Common myeloid progenitor, CD34-positive (primary cell): ENCODE results near the gene FLNA.

ENCODE experiments used
- CTCF ChIA-PET: fragments of 350-600 bp; sonication (Branson Sonifier 250); formaldehyde crosslinking; loops from one replicate; lab custom pipeline; 2021; ENCODE audit warnings: antibody characterized with exemption; lab: Charles Lee
- POLR2A ChIA-PET: fragments of 350-600 bp; sonication (Branson Sonifier 250); formaldehyde crosslinking; loops from one replicate; lab custom pipeline; 2021; ENCODE audit warnings: antibody characterized with exemption; lab: Charles Lee
- DNase-seq, 3 donors: peaks; one replicate each; pipeline versions ENCODE4 v3.0.0 to v3.0.0-alpha.2; 2013
- H3K27ac ChIP-seq, 2 experiments: 1 replicate in 1 of 2; 2 replicates in 1 of 2; pipeline ENCODE4 v1.7.0; 2013; ENCODE audit warnings: inconsistent platforms in 2 of 2, low read length in 2 of 2, mild to moderate bottlenecking in 2 of 2, low read depth in 1 of 2, moderate library complexity in 1 of 2; ENCODE audit not compliant: severe bottlenecking in 2 of 2, insufficient read depth in 1 of 2, poor library complexity in 1 of 2
- H3K27me3 ChIP-seq, 5 experiments: replicated peaks in 2 of 5; 1 replicate in 3 of 5; 2 replicates in 2 of 5; pipeline versions ENCODE4 v1.6.1 to v1.7.0; 2013; ENCODE audit warnings: low read length in 4 of 5, mild to moderate bottlenecking in 2 of 5, moderate library complexity in 2 of 5, inconsistent platforms in 1 of 5; ENCODE audit not compliant: insufficient read depth in 5 of 5, control insufficient read depth in 4 of 5
- H3K36me3 ChIP-seq, 4 experiments: 1 replicate in 2 of 4; 2 replicates in 2 of 4; pipeline versions ENCODE4 v1.6.1 to v1.7.0; 2013; ENCODE audit warnings: low read length in 3 of 4, control low read depth in 1 of 4, mild to moderate bottlenecking in 1 of 4; ENCODE audit not compliant: control insufficient read depth in 4 of 4, insufficient read depth in 4 of 4
- H3K4me1 ChIP-seq, 4 experiments: 1 replicate in 3 of 4; 2 replicates in 1 of 4; pipeline versions ENCODE4 v1.6.1 to v1.7.1; 2013; ENCODE audit warnings: low read length in 3 of 4, mild to moderate bottlenecking in 3 of 4, control low read depth in 1 of 4, inconsistent platforms in 1 of 4, moderate library complexity in 1 of 4; ENCODE audit not compliant: control insufficient read depth in 4 of 4, insufficient read depth in 4 of 4; ENCODE audit errors: control extremely low read depth in 1 of 4
- H3K4me3 ChIP-seq, 7 experiments: 1 replicate in 4 of 7; 2 replicates in 3 of 7; pipeline versions ENCODE4 v1.5.1 to v1.7.0; 2013; ENCODE audit warnings: mild to moderate bottlenecking in 7 of 7, low read length in 6 of 7, moderate library complexity in 6 of 7, inconsistent platforms in 2 of 7, low read depth in 2 of 7, control low read depth in 1 of 7; ENCODE audit not compliant: insufficient read depth in 4 of 7, control insufficient read depth in 1 of 7; ENCODE audit errors: extremely low read depth in 1 of 7
- H3K9me3 ChIP-seq, 5 experiments: 1 replicate in 4 of 5; 2 replicates in 1 of 5; pipeline versions ENCODE4 v1.6.1 to v1.7.1; 2013; ENCODE audit warnings: low read length in 4 of 5, mild to moderate bottlenecking in 2 of 5, inconsistent platforms in 1 of 5, low read depth in 1 of 5, moderate library complexity in 1 of 5; ENCODE audit not compliant: control insufficient read depth in 4 of 5, insufficient read depth in 2 of 5; ENCODE audit errors: control extremely low read depth in 1 of 5
- WGBS: methylation state at CpG from one replicate; pipeline ENCODE4 v1.1.5; 2013; ENCODE audit not compliant: insufficient coverage; 5-methylcytosine and 5-hydroxymethylcytosine counted together

FLNA gene

GRCh38 chrX:154317391-154317995 is 56.9 kb downstream of the FLNA start:
- no peaks in the 10 kb centered on the region for H3K27me3 ChIP-seq
- no peaks in the 10 kb centered on the region for H3K9me3 ChIP-seq
- H3K4me3 ChIP-seq, result no peak overlapping the region
- H3K4me1 ChIP-seq, result no peaks in the 10 kb centered on the region
- H3K36me3 ChIP-seq, result no peaks in the 10 kb centered on the region
- DNase-seq, result peak in 2 of 3 donors; percentile 17 to 36
- no peak overlapping the region for H3K27ac ChIP-seq
- ChIA-PET POLR2A (no interaction called here), CTCF (interaction anchor here (0.8 to 1.2 kb wide), 2 partner anchors 9 to 12 kb away, joined by 3 to 6 read pairs; no protein-coding TSS in a partner anchor)
- 38% methylated on average over 5 of the region's 7 CpGs for WGBS

- Histone ChIP-seq H3K4me1 (no peaks in the 10 kb centered on the region), H3K27me3 (peaks cover 0 to 2% (median 0%) of the 10 kb centered on the region in 5 experiments), H3K27ac (no peak overlapping the region), H3K4me3 (no peak overlapping the region), H3K36me3 (no peaks in the 10 kb centered on the region), H3K9me3 (no peaks in the 10 kb centered on the region)
- CTCF ChIA-PET, result interaction anchor here (1.2 kb wide), 1 partner anchor 180 kb away, joined by 3 read pairs; no protein-coding TSS in a partner anchor
- POLR2A ChIA-PET, result no interaction called here
- no peak for DNase-seq
- WGBS, result 91% methylated on average over 3 of the region's 3 CpGs
Measured at GRCh38 chrX:154315416-154315815, 59.0 kb downstream of the FLNA start.

- ChIA-PET POLR2A (no interaction called here), CTCF (interaction anchor here (1.2 kb wide), 1 partner anchor 176 kb away, joined by 3 read pairs; no protein-coding TSS in a partner anchor)
- Histone ChIP-seq H3K27ac (no peak overlapping the region), H3K27me3 (peaks cover 0 to 2% (median 0%) of the 10 kb centered on the region in 5 experiments), H3K4me1 (peaks cover 0 to 4% (median 0%) of the 10 kb centered on the region in 4 experiments), H3K36me3 (no peaks in the 10 kb centered on the region), H3K9me3 (no peaks in the 10 kb centered on the region), H3K4me3 (no peak overlapping the region)
- 69% methylated on average over 5 of the region's 5 CpGs for WGBS
- DNase-seq, result no peak
Measured at GRCh38 chrX:154313147-154313546, 61.3 kb downstream of the FLNA start.

- H3K27me3 ChIP-seq, result peaks cover 0 to 2% (median 0%) of the 10 kb centered on the region in 5 experiments
- no peaks in the 10 kb centered on the region for H3K36me3 ChIP-seq
- H3K9me3 ChIP-seq, result no peaks in the 10 kb centered on the region
- 100% methylated on average over 2 of the region's 7 CpGs for WGBS
- ChIA-PET POLR2A (no interaction called here), CTCF (interaction anchor here (1.2 kb wide), 1 partner anchor 175 kb away, joined by 3 read pairs; no protein-coding TSS in a partner anchor)
- DNase-seq, result no peak
- H3K27ac ChIP-seq, result no peak overlapping the region
- H3K4me1 ChIP-seq, result peaks cover 0 to 4% (median 0%) of the 10 kb centered on the region in 4 experiments
- no peak overlapping the region for H3K4me3 ChIP-seq
Measured at GRCh38 chrX:154312116-154312515, 62.3 kb downstream of the FLNA start.

- POLR2A ChIA-PET, result no interaction called here
- Histone ChIP-seq H3K27ac (no peak overlapping the region), H3K9me3 (no peaks in the 10 kb centered on the region), H3K27me3 (peaks cover 0 to 2% (median 0%) of the 10 kb centered on the region in 5 experiments), H3K4me3 (no peak overlapping the region), H3K36me3 (no peaks in the 10 kb centered on the region), H3K4me1 (peaks cover 0 to 4% (median 0%) of the 10 kb centered on the region in 4 experiments)
- 87% methylated on average over 16 of the region's 19 CpGs for WGBS
- CTCF ChIA-PET, result no interaction called here
- DNase-seq, result no peak
Measured at GRCh38 chrX:154310616-154311536, 63.6 kb downstream of the FLNA start.

- Histone ChIP-seq H3K4me1 (peaks cover 0 to 6% (median 1%) of the 10 kb centered on the region in 4 experiments), H3K9me3 (no peaks in the 10 kb centered on the region), H3K36me3 (no peaks in the 10 kb centered on the region), H3K4me3 (no peak overlapping the region), H3K27ac (no peak overlapping the region), H3K27me3 (peaks cover 0 to 5% (median 0%) of the 10 kb centered on the region in 5 experiments)
- 79% methylated on average over 11 of the region's 16 CpGs for WGBS
- CTCF ChIA-PET, result interaction anchor here (0.8 to 1.7 kb wide), 4 partner anchors 9 to 179 kb away, joined by 3 to 6 read pairs (median 4); no protein-coding TSS in a partner anchor
- DNase-seq, result no peak
- POLR2A ChIA-PET, result no interaction called here
Measured at GRCh38 chrX:154309041-154309775, 65.2 kb downstream of the FLNA start.
